Immature natural killer cell (primary cell): ENCODE data around the gene CDC40. TPM values are rescaled to one million over a fixed set of nuclear protein-coding genes. Genes with fewer than 3 reads are reported as not detected.
"Not testable (repeated sequence)": the region's sequence is repeated elsewhere in the genome, so short reads cannot be mapped to it uniquely, and the experiment has no call there.

Experiments
- DNase-seq, 3 donors: peaks; one replicate each; pipeline ENCODE4 v3.0.0; 2022; ENCODE audit warnings: mixed read lengths in 1 of 3
- H3K27ac Mint-ChIP-seq, 6 donors: one replicate each; pipeline ENCODE4 v1.8.0; 2020; ENCODE audit warnings: mixed read lengths in 6 of 6, mild to moderate bottlenecking in 5 of 6, inconsistent platforms in 4 of 6, moderate library complexity in 3 of 6
- H3K27me3 Mint-ChIP-seq, 3 donors: one replicate each; pipeline ENCODE4 v1.8.0; 2020 to 2021; ENCODE audit warnings: low read depth in 3 of 3, mild to moderate bottlenecking in 3 of 3, mixed read lengths in 3 of 3, moderate library complexity in 3 of 3, inconsistent platforms in 1 of 3
- H3K36me3 Mint-ChIP-seq, 3 donors: one replicate each; pipeline ENCODE4 v1.8.0; 2020; ENCODE audit warnings: mixed read lengths in 3 of 3, inconsistent platforms in 2 of 3, mild to moderate bottlenecking in 2 of 3
- H3K4me1 Mint-ChIP-seq, 2 donors: one replicate each; pipeline ENCODE4 v1.8.0; 2020; ENCODE audit warnings: inconsistent platforms in 2 of 2, mild to moderate bottlenecking in 2 of 2, mixed read lengths in 2 of 2, moderate library complexity in 1 of 2
- H3K4me3 Mint-ChIP-seq, 5 donors: one replicate each; pipeline ENCODE4 v1.8.0; 2020; ENCODE audit warnings: mild to moderate bottlenecking in 5 of 5, mixed read lengths in 5 of 5, inconsistent platforms in 3 of 5, moderate library complexity in 3 of 5
- H3K9me3 Mint-ChIP-seq, 6 donors: one replicate each; pipeline ENCODE4 v1.8.0; 2020; ENCODE audit warnings: mild to moderate bottlenecking in 6 of 6, mixed read lengths in 6 of 6, inconsistent platforms in 4 of 6, moderate library complexity in 3 of 6
- polyA plus RNA-seq, 3 donors: library from polyadenylated mRNA; unstranded; fragments of 300-500 nt; fragmentation: Illumina TruSeq; gene quantifications; one replicate each; pipeline ENCODE4 v1.2.3, GENCODE V29; 2021

The CDC40 gene
- polyA plus RNA-seq, 3 donors from 2014 or later = 22.4 to 34.6 (median 23.7) TPM

GRCh38 chr6:110265273-110265672 lies 85.0 kb downstream of the CDC40 start:
- Mint-ChIP-seq H3K36me3 (peaks cover 0 to 4% (median 0%) of the 10 kb centered on the region in 3 donors), H3K4me1 (peaks cover 0 to 3% of the 10 kb centered on the region in 2 donors), H3K4me3 (no peak overlapping the region), H3K27ac (no peak overlapping the region), H3K27me3 (peaks cover 1 to 7% (median 2%) of the 10 kb centered on the region in 3 donors), H3K9me3 (peaks cover 0 to 3% (median 0%) of the 10 kb centered on the region in 6 donors)
- no peak for DNase-seq

DNA sequence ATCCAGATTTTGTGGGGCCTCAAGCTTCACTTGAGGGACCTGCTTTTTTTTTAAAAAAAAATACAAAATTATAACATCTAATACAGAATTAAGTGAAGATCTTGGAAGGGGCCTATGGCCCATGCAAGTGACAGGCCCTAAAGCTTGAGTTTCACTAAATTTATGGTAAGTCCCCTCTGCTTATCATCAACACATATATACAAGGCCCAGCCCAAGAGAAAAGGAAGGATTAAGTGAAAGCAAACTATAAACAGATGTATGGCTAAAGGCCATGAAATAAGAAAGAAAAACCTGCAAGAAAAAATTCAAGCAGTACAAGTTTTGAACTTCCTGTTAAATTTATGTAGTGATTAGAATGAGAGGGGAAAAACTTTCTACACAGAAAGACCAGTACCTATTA lies 86.8 kb downstream of the CDC40 start:
- no peaks in the 10 kb centered on the region for H3K36me3 Mint-ChIP-seq
- H3K27ac Mint-ChIP-seq = no peak overlapping the region
- peaks cover 0 to 2% (median 0%) of the 10 kb centered on the region in 6 donors for H3K9me3 Mint-ChIP-seq
- H3K4me3 Mint-ChIP-seq = no peak overlapping the region
- H3K27me3 Mint-ChIP-seq = peaks cover 0 to 4% (median 0%) of the 10 kb centered on the region in 3 donors
- DNase-seq = no peak
- H3K4me1 Mint-ChIP-seq = peaks cover 0 to 3% of the 10 kb centered on the region in 2 donors

DNA sequence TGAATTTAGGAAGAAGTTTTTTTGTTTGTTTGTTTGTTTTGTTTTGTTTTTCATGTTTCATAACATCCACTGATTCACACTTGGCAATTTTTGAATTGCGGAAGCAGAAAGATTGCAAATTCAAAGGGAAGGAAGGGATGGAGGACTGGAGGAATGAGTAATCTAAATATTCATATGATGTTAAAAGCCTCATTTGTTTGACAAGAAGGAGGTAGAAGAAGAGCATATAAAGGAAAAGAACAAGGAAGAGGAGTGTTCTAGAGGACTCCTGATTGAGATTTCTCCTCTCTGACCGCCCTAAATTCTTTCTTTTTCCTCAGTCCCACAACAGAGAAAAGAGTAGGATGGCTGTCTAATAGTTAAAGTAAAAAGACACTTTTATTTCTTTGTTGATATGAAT lies 89.4 kb downstream of the CDC40 start:
- no peak overlapping the region for H3K27ac Mint-ChIP-seq
- no peak overlapping the region for H3K4me3 Mint-ChIP-seq
- H3K27me3 Mint-ChIP-seq = peaks cover 0 to 4% (median 0%) of the 10 kb centered on the region in 3 donors
- DNase-seq = no peak
- H3K9me3 Mint-ChIP-seq = peaks cover 0 to 2% (median 0%) of the 10 kb centered on the region in 6 donors
- H3K36me3 Mint-ChIP-seq = peaks cover 0 to 5% (median 0%) of the 10 kb centered on the region in 3 donors
- H3K4me1 Mint-ChIP-seq = peaks cover 0 to 3% of the 10 kb centered on the region in 2 donors

- no peak overlapping the region for H3K27ac Mint-ChIP-seq
- no peak for DNase-seq
- H3K27me3 Mint-ChIP-seq = peaks cover 0 to under 1% (median 0%) of the 10 kb centered on the region in 3 donors
- H3K9me3 Mint-ChIP-seq = peaks cover 0 to 2% (median 0%) of the 10 kb centered on the region in 6 donors
- peaks cover 0 to 3% of the 10 kb centered on the region in 2 donors for H3K4me1 Mint-ChIP-seq
- H3K36me3 Mint-ChIP-seq = peaks cover 0 to 9% (median 3%) of the 10 kb centered on the region in 3 donors
- H3K4me3 Mint-ChIP-seq = no peak overlapping the region
Measured at GRCh38 chr6:110270165-110270564, 89.9 kb downstream of the CDC40 start.

DNA sequence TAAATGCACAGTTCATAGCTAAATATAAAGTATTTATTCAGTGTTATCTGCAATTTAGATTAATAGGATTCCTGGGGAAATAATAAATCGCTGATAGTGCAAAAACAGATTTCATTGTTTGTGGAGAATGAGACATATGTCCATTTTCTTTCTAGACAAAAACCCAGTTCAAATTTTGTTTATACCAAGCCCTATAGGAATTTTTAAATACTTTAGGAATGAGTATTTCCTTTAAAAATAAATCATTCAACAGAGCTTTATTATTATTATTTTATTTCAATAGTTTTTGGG lies 91.5 kb downstream of the CDC40 start:
- no peaks in the 10 kb centered on the region for H3K4me1 Mint-ChIP-seq
- DNase-seq = no peak
- no peak overlapping the region for H3K27ac Mint-ChIP-seq
- peaks cover 0 to 11% (median 5%) of the 10 kb centered on the region in 3 donors for H3K36me3 Mint-ChIP-seq
- peaks cover 0 to 2% (median 0%) of the 10 kb centered on the region in 6 donors for H3K9me3 Mint-ChIP-seq
- no peak overlapping the region for H3K4me3 Mint-ChIP-seq
- no peaks in the 10 kb centered on the region for H3K27me3 Mint-ChIP-seq

GRCh38 chr6:110272781-110273180 lies 92.6 kb downstream of the CDC40 start:
- not testable (repeated sequence) for H3K27ac Mint-ChIP-seq, H3K9me3 Mint-ChIP-seq, H3K4me1 Mint-ChIP-seq, H3K4me3 Mint-ChIP-seq, H3K27me3 Mint-ChIP-seq, DNase-seq
- peaks cover 0 to 11% (median 5%) of the 10 kb centered on the region in 3 donors for H3K36me3 Mint-ChIP-seq

DNA sequence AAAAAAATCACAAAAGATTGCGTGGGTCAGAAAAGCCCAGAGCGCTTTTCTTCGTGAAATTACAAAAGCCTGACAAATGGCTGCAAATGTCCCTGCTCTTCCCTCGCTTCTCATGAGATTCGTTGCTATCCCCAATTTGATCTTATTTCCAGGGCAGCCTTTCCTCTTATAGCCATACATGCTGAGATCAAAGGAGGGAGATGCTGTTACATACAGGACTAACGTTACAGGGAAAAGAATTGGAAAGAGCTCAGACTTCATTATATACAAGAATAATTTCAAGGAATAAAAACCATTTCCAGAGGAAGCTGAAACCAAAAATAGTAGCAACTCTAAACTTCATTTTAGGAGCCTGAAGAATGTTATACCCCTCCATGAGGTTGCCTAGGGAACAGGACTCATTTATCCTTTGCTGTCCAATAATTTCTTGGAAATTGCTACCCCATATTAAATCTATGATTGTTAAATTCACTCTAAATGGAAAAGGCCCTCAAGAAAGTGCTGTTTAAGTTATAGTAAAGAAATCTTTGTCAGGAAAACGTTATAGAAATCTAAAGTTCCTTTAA lies 97.0 kb downstream of the CDC40 start:
- Mint-ChIP-seq H3K4me1 (peaks cover under 1 to 5% of the 10 kb centered on the region in 2 donors), H3K27me3 (peaks cover 0 to 5% (median 0%) of the 10 kb centered on the region in 3 donors), H3K36me3 (peaks cover 0 to 11% (median 5%) of the 10 kb centered on the region in 3 donors), H3K9me3 (peaks cover 0 to 4% (median 0%) of the 10 kb centered on the region in 6 donors), H3K4me3 (no peak overlapping the region), H3K27ac (no peak overlapping the region)
- DNase-seq = no peak

Other genes with a start within 250 kb of the CDC40 start
- not detected for gene GPR6, start 202.1 kb upstream of the CDC40 start, polyA plus RNA-seq
- gene WASF1, start 757 bp upstream of the CDC40 start, polyA plus RNA-seq = under 1 TPM in 2 of 3 donors, not detected in 1; 0.34 to 0.52 TPM
- 1 to 10 TPM in 1 of 3 donors, under 1 TPM in 1, not detected in 1; 0.81 to 2.8 TPM for gene METTL24, start 177.9 kb downstream of the CDC40 start, polyA plus RNA-seq
- under 1 TPM in 1 of 3 donors, not detected in 2; 0.10 TPM for gene DDO, start 235.1 kb downstream of the CDC40 start, polyA plus RNA-seq